ENCODE measurements around the gene MARK1. TPM values are rescaled to one million over a fixed set of nuclear protein-coding genes. Genes with fewer than 3 reads are reported as not detected.

MARK1 gene
- total RNA-seq, 1 donor from 2014 or later, result not detected

- intact Hi-C loops (cut with micrococcal nuclease), result no loop called here
Observed at GRCh38 chr1:220708936-220709801, 181.2 kb downstream of the MARK1 start.

- intact Hi-C loops (cut with micrococcal nuclease), result no loop called here
Observed at GRCh38 chr1:220710333-220710732, 182.4 kb downstream of the MARK1 start.

DNA sequence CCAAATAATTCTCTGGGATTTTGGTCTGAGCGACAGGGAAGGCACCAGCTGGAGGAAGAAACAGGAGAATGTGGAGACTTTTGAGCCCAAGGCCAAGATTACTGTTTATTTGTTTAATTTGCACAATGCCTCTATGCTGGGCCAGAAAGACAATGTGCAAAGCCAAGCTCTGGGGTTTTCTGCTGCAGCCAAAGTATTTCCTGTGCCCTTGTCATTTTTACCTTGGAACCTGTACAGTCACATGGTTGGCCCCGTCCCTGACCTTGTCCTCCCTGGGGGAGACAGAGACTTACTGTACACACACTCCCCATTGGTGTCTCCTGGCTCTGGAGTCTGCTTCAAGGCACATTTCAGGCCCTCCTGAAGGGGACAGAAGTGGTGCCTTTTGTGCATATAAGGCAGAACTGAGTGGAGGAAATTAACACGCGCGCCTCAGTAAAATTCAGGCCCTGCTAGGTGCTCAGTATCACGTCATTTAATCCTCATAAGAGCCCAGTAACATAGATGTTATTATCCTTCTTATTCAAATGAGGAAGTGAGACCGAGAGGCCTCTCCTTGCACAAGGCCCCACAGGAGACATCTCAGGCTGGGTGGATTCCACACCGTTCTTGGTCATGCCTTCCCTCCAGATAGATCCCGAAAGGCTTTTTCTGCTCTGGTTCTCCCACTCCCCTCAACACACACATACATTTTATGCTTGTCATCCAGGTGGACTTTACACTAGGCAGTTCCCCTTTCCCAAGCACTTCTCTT is 183.3 kb downstream of the MARK1 start:
- intact Hi-C loops (cut with micrococcal nuclease), result no loop called here

Other genes starting within 250 kb of the MARK1 start
- 0.32 and 0.37 TPM in 2 replicates for gene C1orf115, start 162.2 kb downstream of the MARK1 start, total RNA-seq
- gene MTARC2, start 220.2 kb downstream of the MARK1 start, total RNA-seq, result not detected in 2 replicates

Measured in T-helper 1 cell treated with Interleukin-12 subunit alpha and Interleukin-12 subunit beta and Interleukin-4 antibody, amounts not matched to agents 30 ng/mL and 1 ng/mL, for 36 hours (primary cell).